ENCODE results near the gene VSIG8.

VSIG8 gene

GRCh38 chr1:159815926-159816325 is 46.5 kb downstream of the VSIG8 start:
- no peak overlapping the region for H3K4me3 ChIP-seq (ENCODE audit: low read depth, low read length)

GRCh38 chr1:159804924-159805323 is 57.5 kb downstream of the VSIG8 start:
- H3K27ac ChIP-seq (ENCODE audit: low read depth, low read length) = no peak overlapping the region
- H3K4me3 ChIP-seq (ENCODE audit: low read depth, low read length) = no peak overlapping the region
- no peaks in the 10 kb centered on the region for H3K27me3 ChIP-seq (ENCODE audit: control insufficient read depth, insufficient read depth, low read length)
- no peaks in the 10 kb centered on the region for H3K4me1 ChIP-seq (ENCODE audit: control insufficient read depth, insufficient read depth, low read length)
- H3K9me3 ChIP-seq (ENCODE audit: control insufficient read depth, insufficient read depth, low read length) = no peaks in the 10 kb centered on the region
- H3K9ac ChIP-seq (ENCODE audit: low read depth, low read length) = no peak overlapping the region
- H3K36me3 ChIP-seq (ENCODE audit: control insufficient read depth, insufficient read depth, low read length) = no peaks in the 10 kb centered on the region

More at GRCh38 chr1:159815926-159816325, 46.5 kb downstream of the VSIG8 start:
- Histone ChIP-seq H3K9me3 (ENCODE audit: control insufficient read depth, insufficient read depth, low read length) (no peaks in the 10 kb centered on the region), H3K4me1 (ENCODE audit: control insufficient read depth, insufficient read depth, low read length) (no peaks in the 10 kb centered on the region), H3K36me3 (ENCODE audit: control insufficient read depth, insufficient read depth, low read length) (no peaks in the 10 kb centered on the region), H3K27me3 (ENCODE audit: control insufficient read depth, insufficient read depth, low read length) (no peaks in the 10 kb centered on the region), H3K9ac (ENCODE audit: low read depth, low read length) (no peak overlapping the region), H3K27ac (ENCODE audit: low read depth, low read length) (no peak overlapping the region)

Measured in HUES48 (cell line).